ENCODE measurements around the gene TSPAN32.

Gene TSPAN32

GRCh38 chr11:2298131-2298794 is 3.5 kb upstream of the TSPAN32 start:
- POLR2A ChIA-PET = no interaction called here
- Histone ChIP-seq H3K4me3 (ENCODE audit: low read depth, low read length) (no peak overlapping the region), H3K4me1 (ENCODE audit: control insufficient read depth, insufficient read depth, low read length) (no peaks in the 10 kb centered on the region), H3K9me3 (ENCODE audit: control insufficient read depth, insufficient read depth, low read depth, low read length) (no peaks in the 10 kb centered on the region), H3K27ac (ENCODE audit: extremely low read depth, low read depth, low read length) (no peak overlapping the region), H3K36me3 (ENCODE audit: control insufficient read depth in 2 of 2, insufficient read depth in 1 of 2, low read length in 2 of 2) (no peaks in the 10 kb centered on the region)
- CTCF ChIA-PET = interaction anchor here (1.0 to 9.4 kb wide), 9 partner anchors 8 to 142 kb away, joined by 3 to 297 read pairs (median 4); no protein-coding TSS in a partner anchor
- no peak for TF ChIP-seq ZNF473 (tag by site-specific recombination; IDR thresholded peaks at IDR 0.05)
- no peak for TF ChIP-seq ZSCAN5A (tag by site-specific recombination; IDR thresholded peaks at IDR 0.05)
- TF ChIP-seq BCL11A (tag by site-specific recombination; IDR thresholded peaks at IDR 0.05; ENCODE audit: low read depth) = no peak
- peak; percentile 26; the same call in 1 of the 2 replicates for TF ChIP-seq GLIS2 (tag by site-specific recombination; IDR thresholded peaks at IDR 0.05)
- TF ChIP-seq ZNF404 (tag by site-specific recombination; IDR thresholded peaks at IDR 0.05) = no peak

GRCh38 chr11:2298795-2299761 is 2.7 kb upstream of the TSPAN32 start:
- Histone ChIP-seq H3K4me1 (ENCODE audit: control insufficient read depth, insufficient read depth, low read length) (no peaks in the 10 kb centered on the region), H3K9me3 (ENCODE audit: control insufficient read depth, insufficient read depth, low read depth, low read length) (no peaks in the 10 kb centered on the region), H3K36me3 (ENCODE audit: control insufficient read depth in 2 of 2, insufficient read depth in 1 of 2, low read length in 2 of 2) (no peaks in the 10 kb centered on the region), H3K4me3 (ENCODE audit: low read depth, low read length) (no peak overlapping the region), H3K27ac (ENCODE audit: extremely low read depth, low read depth, low read length) (no peak overlapping the region)
- TF ChIP-seq ZNF654 (tag by site-specific recombination; IDR thresholded peaks at IDR 0.05; ENCODE audit: low read depth) (peak; percentile 11; the same call in 1 of the 2 replicates), BCL11A (tag by site-specific recombination; IDR thresholded peaks at IDR 0.05; ENCODE audit: low read depth) (no peak), CTCF (tag by site-specific recombination; IDR thresholded peaks at IDR 0.05) (peak; percentile 25; the same call in 1 of the 2 replicates)
- POLR2A ChIA-PET = no interaction called here
- CTCF ChIA-PET = interaction anchor here (0.6 to 9.4 kb wide), 9 partner anchors 9 to 143 kb away, joined by 3 to 297 read pairs (median 4); no protein-coding TSS in a partner anchor

GRCh38 chr11:2299773-2300172 is 2.0 kb upstream of the TSPAN32 start:
- no peak for TF ChIP-seq ZNF280C (tag by site-specific recombination; IDR thresholded peaks at IDR 0.05)
- Histone ChIP-seq H3K27ac (ENCODE audit: extremely low read depth, low read depth, low read length) (no peak overlapping the region), H3K36me3 (ENCODE audit: control insufficient read depth in 2 of 2, insufficient read depth in 1 of 2, low read length in 2 of 2) (no peaks in the 10 kb centered on the region), H3K4me3 (ENCODE audit: low read depth, low read length) (no peak overlapping the region), H3K4me1 (ENCODE audit: control insufficient read depth, insufficient read depth, low read length) (no peaks in the 10 kb centered on the region), H3K9me3 (ENCODE audit: control insufficient read depth, insufficient read depth, low read depth, low read length) (no peaks in the 10 kb centered on the region)
- ChIA-PET CTCF (interaction anchor here (0.7 to 9.4 kb wide), 8 partner anchors 10 to 144 kb away, joined by 3 to 297 read pairs (median 4); no protein-coding TSS in a partner anchor), POLR2A (no interaction called here)
